MCF 10A (cell line): ENCODE data around the gene DNAH17. TPM values are rescaled to one million over a fixed set of nuclear protein-coding genes. Genes with fewer than 3 reads are reported as not detected.
"Not testable (repeated sequence)": the region's sequence is repeated elsewhere in the genome, so short reads cannot be mapped to it uniquely, and the experiment has no call there.

Experiments
- BruUV-seq: library from RNA; stranded (reverse); fragments of 400-500 nt; replicated peaks from 2 replicates; lab custom pipeline; 2021; lab: Mats Ljungman, UMichigan
- CTCF ChIA-PET: fragments of 300-600 bp; sonication (Branson Sonifier 250); formaldehyde crosslinking; extraction: SDS; loops from one replicate; lab custom pipeline; 2021; ENCODE audit warnings: antibody characterized with exemption, inconsistent platforms; lab: Yijun Ruan, JAX
- POLR2A ChIA-PET: fragments of 300-600, 350-650 bp; sonication (Branson Sonifier 250); formaldehyde crosslinking; extraction: SDS; loops from one replicate; lab custom pipeline; 2020; ENCODE audit warnings: antibody characterized with exemption, inconsistent platforms; lab: Yijun Ruan, JAX
- DNase-seq: peaks from one replicate; pipeline ENCODE4 v3.0.0-alpha.2; 2018; ENCODE audit not compliant: unreplicated experiment
- H3K27ac Mint-ChIP-seq: one replicate; pipeline ENCODE4 v1.8.0; 2022; ENCODE audit warnings: mild to moderate bottlenecking, low read depth, mixed read lengths; ENCODE audit not compliant: unreplicated experiment
- H3K27me3 Mint-ChIP-seq: one replicate; pipeline ENCODE4 v1.8.0; 2022; ENCODE audit warnings: mixed read lengths; ENCODE audit not compliant: insufficient read depth, unreplicated experiment
- H3K36me3 Mint-ChIP-seq: one replicate; pipeline ENCODE4 v1.8.0; 2022; ENCODE audit warnings: mild to moderate bottlenecking, moderate library complexity, mixed read lengths; ENCODE audit not compliant: insufficient read depth, unreplicated experiment
- H3K4me1 Mint-ChIP-seq: one replicate; pipeline ENCODE4 v1.8.0; 2022; ENCODE audit warnings: mixed read lengths; ENCODE audit not compliant: insufficient read depth, unreplicated experiment
- H3K4me3 Mint-ChIP-seq: one replicate; pipeline ENCODE4 v1.8.0; 2022; ENCODE audit warnings: mild to moderate bottlenecking, moderate library complexity, mixed read lengths; ENCODE audit not compliant: unreplicated experiment
- H3K9me3 Mint-ChIP-seq: one replicate; pipeline ENCODE4 v1.8.0; 2022; ENCODE audit warnings: mixed read lengths; ENCODE audit not compliant: unreplicated experiment
- CTCF ChIP-seq: fragments of 200-600 bp; IDR thresholded peaks from one replicate; pipeline ENCODE4 v1.8.0; 2022; ENCODE audit warnings: antibody characterized with exemption, mild to moderate bottlenecking; ENCODE audit not compliant: unreplicated experiment
- intact Hi-C: fragments of 100-400 bp; cut with micrococcal nuclease; formaldehyde crosslinking; loops from 2 replicates; pipeline ENCODE4 v1.14.1; 2022
- total RNA-seq: library from RNA; stranded (reverse); gene quantifications from 2 replicates; pipeline ENCODE4 v1.2.3, GENCODE V29; 2022

The DNAH17 gene
- total RNA-seq, 1 experiment from 2014 or later: not detected

- Mint-ChIP-seq H3K27ac (no peak overlapping the region), H3K4me3 (no peak overlapping the region), H3K27me3 (no peaks in the 10 kb centered on the region), H3K4me1 (no peaks in the 10 kb centered on the region), H3K9me3 (no peaks in the 10 kb centered on the region), H3K36me3 (no peaks in the 10 kb centered on the region)
- TF ChIP-seq CTCF: no peak
- no peak for DNase-seq
- ChIA-PET CTCF (interaction anchor here (0.6 kb wide), 1 partner anchor 27 kb away, joined by 3 read pairs; no protein-coding TSS in a partner anchor), POLR2A (no interaction called here)
- intact Hi-C loops: no loop called here
- BruUV-seq: no TSS peak
Measured at GRCh38 chr17:78469443-78469842, 107.8 kb downstream of the DNAH17 start.

- CTCF ChIA-PET: interaction anchor here (0.6 kb wide), 1 partner anchor 24 kb away, joined by 4 read pairs; no protein-coding TSS in a partner anchor
- H3K4me3 Mint-ChIP-seq: no peak overlapping the region
- intact Hi-C loops: no loop called here
Measured at GRCh38 chr17:78468366-78468765, 108.8 kb downstream of the DNAH17 start.

GRCh38 chr17:78466786-78467715, 110.1 kb downstream of the DNAH17 start:
- no peak overlapping the region for H3K27ac Mint-ChIP-seq
- no peak for TF ChIP-seq CTCF
- intact Hi-C loops: no loop called here
- H3K27me3 Mint-ChIP-seq: no peaks in the 10 kb centered on the region
- H3K4me1 Mint-ChIP-seq: no peaks in the 10 kb centered on the region
- DNase-seq: no peak
- H3K36me3 Mint-ChIP-seq: no peaks in the 10 kb centered on the region
- no peaks in the 10 kb centered on the region for H3K9me3 Mint-ChIP-seq
- BruUV-seq: no TSS peak
- ChIA-PET CTCF (no interaction called here), POLR2A (no interaction called here)
- no peak overlapping the region for H3K4me3 Mint-ChIP-seq

More at GRCh38 chr17:78468366-78468765, 108.8 kb downstream of the DNAH17 start:
- no TSS peak for BruUV-seq
- Mint-ChIP-seq H3K36me3 (no peaks in the 10 kb centered on the region), H3K27me3 (no peaks in the 10 kb centered on the region), H3K27ac (no peak overlapping the region), H3K9me3 (no peaks in the 10 kb centered on the region), H3K4me1 (no peaks in the 10 kb centered on the region)
- no peak for DNase-seq
- no peak for TF ChIP-seq CTCF
- POLR2A ChIA-PET: no interaction called here

- H3K27me3 Mint-ChIP-seq, H3K36me3 Mint-ChIP-seq, DNase-seq, CTCF ChIA-PET, BruUV-seq, intact Hi-C loops, H3K9me3 Mint-ChIP-seq, H3K27ac Mint-ChIP-seq, H3K4me3 Mint-ChIP-seq, H3K4me1 Mint-ChIP-seq, POLR2A ChIA-PET: not testable (repeated sequence)
Measured at GRCh38 chr17:78466109-78466785, 110.9 kb downstream of the DNAH17 start.
